H1 (cell line): ENCODE results near the gene CXCL12. TPM values are rescaled to one million over a fixed set of nuclear protein-coding genes. Genes with fewer than 3 reads are reported as not detected.
A peak's percentile ranks its signal among the peaks of the same experiment; 100 is the strongest.

Experiments used
- CTCF ChIA-PET: fragments of 300-600 bp; sonication (Branson Sonifier 250); formaldehyde crosslinking; loops from one replicate; lab custom pipeline; 2021; ENCODE audit not compliant: partially characterized antibody; lab: Charles Lee
- POLR2A ChIA-PET: fragments of 300-600 bp; sonication (Branson Sonifier 250); formaldehyde crosslinking; loops from one replicate; lab custom pipeline; 2021; ENCODE audit warnings: inconsistent platforms; ENCODE audit not compliant: partially characterized antibody; lab: Charles Lee
- DNase-seq, 2 experiments: peaks; one replicate each; pipeline versions ENCODE4 v3.0.0 to v3.0.0-alpha.2; 2010 to 2022; ENCODE audit warnings: low spot score in 2 of 2, low read depth in 1 of 2, mixed read lengths in 1 of 2
- FAIRE-seq: peaks from 2 replicates; lab custom pipeline; 2011; peaks lifted over from hg19 to GRCh38; lab: Jason Lieb, UNC
- H2AFZ ChIP-seq: 2 replicates; pipeline ENCODE4 v1.8.1; 2012; ENCODE audit warnings: low read length, inconsistent platforms
- H2AK5ac ChIP-seq: 2 replicates; pipeline ENCODE4 v1.6.1; 2013; ENCODE audit warnings: low read depth, low read length
- H2BK120ac ChIP-seq: replicated peaks from 2 replicates; pipeline ENCODE3; 2013; ENCODE audit warnings: low read depth, low read length, inconsistent platforms
- H2BK12ac ChIP-seq: 2 replicates; pipeline ENCODE4 v1.6.1; 2013; ENCODE audit warnings: low read depth, low read length
- H2BK15ac ChIP-seq: 2 replicates; pipeline ENCODE4 v1.6.1; 2013; ENCODE audit warnings: low read length
- H2BK20ac ChIP-seq: 2 replicates; pipeline ENCODE4 v1.6.1; 2013; ENCODE audit warnings: low read length
- H2BK5ac ChIP-seq: 2 replicates; pipeline ENCODE4 v1.6.1; 2013; ENCODE audit warnings: low read depth, low read length
- H3K14ac ChIP-seq: 2 replicates; pipeline ENCODE4 v1.6.1; 2013; ENCODE audit warnings: inconsistent platforms; ENCODE audit not compliant: insufficient read length
- H3K18ac ChIP-seq: 2 replicates; pipeline ENCODE4 v1.6.1; 2013; ENCODE audit warnings: low read length; ENCODE audit errors: extremely low read depth
- H3K23ac ChIP-seq: 2 replicates; pipeline ENCODE4 v1.6.1; 2013; ENCODE audit warnings: inconsistent platforms; ENCODE audit not compliant: insufficient read length
- H3K23me2 ChIP-seq: 2 replicates; pipeline ENCODE4 v1.6.1; 2013; ENCODE audit warnings: low read depth, low read length
- H3K27ac ChIP-seq: 2 replicates; pipeline ENCODE4 v1.6.1; 2011; ENCODE audit warnings: low read depth, low read length, inconsistent platforms
- H3K27me3 ChIP-seq, 4 experiments: replicated peaks in 1 of 4; 1 replicate in 1 of 4; 2 replicates in 3 of 4; pipeline versions ENCODE4 v1.6.1 to v1.8.1; 2011 to 2013; ENCODE audit warnings: low read length in 3 of 4, mild to moderate bottlenecking in 3 of 4, inconsistent platforms in 2 of 4, mixed read lengths in 2 of 4, moderate library complexity in 1 of 4; ENCODE audit not compliant: control insufficient read depth in 3 of 4, insufficient read depth in 3 of 4; ENCODE audit errors: extremely low read depth in 1 of 4
- H3K36me3 ChIP-seq, 4 experiments: 2 replicates each; pipeline versions ENCODE4 v1.6.1 to v1.8.1; 2011 to 2013; ENCODE audit warnings: mild to moderate bottlenecking in 4 of 4, low read length in 3 of 4, moderate library complexity in 2 of 4, control low read depth in 1 of 4, inconsistent platforms in 1 of 4; ENCODE audit not compliant: insufficient read depth in 4 of 4, control insufficient read depth in 2 of 4
- H3K4ac ChIP-seq: replicated peaks from 2 replicates; pipeline ENCODE3; 2013; ENCODE audit warnings: low read length, low read depth, mixed read lengths, inconsistent platforms; ENCODE audit not compliant: insufficient read length
- H3K4me1 ChIP-seq, 4 experiments: replicated peaks in 1 of 4; 1 replicate in 1 of 4; 2 replicates in 3 of 4; pipeline versions ENCODE4 v1.6.1 to v1.8.1; 2011 to 2013; ENCODE audit warnings: low read length in 3 of 4, inconsistent platforms in 2 of 4, mixed read lengths in 1 of 4; ENCODE audit not compliant: insufficient read depth in 4 of 4, control insufficient read depth in 3 of 4
- H3K4me2 ChIP-seq, 2 experiments: 2 replicates each; pipeline versions ENCODE4 v1.6.1 to v1.8.1; 2011 to 2013; ENCODE audit warnings: low read depth in 2 of 2, low read length in 2 of 2, control low read depth in 1 of 2, inconsistent platforms in 1 of 2, mild to moderate bottlenecking in 1 of 2; ENCODE audit not compliant: insufficient read depth in 1 of 2
- H3K4me3 ChIP-seq, 4 experiments: fragments of 200-600, 300-600 bp in 1 of 4; sonication (generic), shearing (Covaris generic), sonication (Bioruptor Twin) in 1 of 4; 2 replicates each; pipeline versions ENCODE4 v1.5.1 to v1.8.1; 2011 to 2016; ENCODE audit warnings: low read length in 4 of 4, low read depth in 3 of 4, control low read depth in 2 of 4, inconsistent platforms in 2 of 4, mild to moderate bottlenecking in 2 of 4, mixed read lengths in 1 of 4, moderate library complexity in 1 of 4; ENCODE audit not compliant: insufficient read depth in 2 of 4; ENCODE audit errors: extremely low read depth in 1 of 4
- H3K56ac ChIP-seq: replicated peaks from 2 replicates; pipeline ENCODE3; 2013; ENCODE audit warnings: low read depth, mild to moderate bottlenecking, mixed read lengths, low read length, inconsistent platforms; ENCODE audit not compliant: insufficient read length
- H3K79me1 ChIP-seq: 2 replicates; pipeline ENCODE4 v1.6.1; 2013; ENCODE audit warnings: low read depth, low read length, control low read depth
- H3K79me2 ChIP-seq, 2 experiments: 2 replicates each; pipeline versions ENCODE4 v1.6.1 to v1.8.1; 2012 to 2013; ENCODE audit warnings: low read length in 2 of 2, mild to moderate bottlenecking in 2 of 2, inconsistent platforms in 1 of 2; ENCODE audit not compliant: insufficient read depth in 2 of 2, control insufficient read depth in 1 of 2
- H3K9ac ChIP-seq, 4 experiments: replicated peaks in 1 of 4; 1 replicate in 1 of 4; 2 replicates in 3 of 4; pipeline versions ENCODE4 v1.6.1 to v1.8.1; 2011 to 2013; ENCODE audit warnings: low read depth in 3 of 4, low read length in 3 of 4, control low read depth in 2 of 4, mild to moderate bottlenecking in 2 of 4, moderate library complexity in 2 of 4, inconsistent platforms in 1 of 4; ENCODE audit errors: extremely low read depth in 1 of 4
- H3K9me3 ChIP-seq, 2 experiments: 2 replicates each; pipeline versions ENCODE4 v1.6.1 to v1.8.1; 2012 to 2013; ENCODE audit warnings: mild to moderate bottlenecking in 2 of 2, moderate library complexity in 2 of 2, control low read depth in 1 of 2, inconsistent platforms in 1 of 2, low read depth in 1 of 2, low read length in 1 of 2, mixed read lengths in 1 of 2; ENCODE audit not compliant: insufficient read depth in 2 of 2
- H4K20me1 ChIP-seq, 2 experiments: replicated peaks in 1 of 2; 2 replicates each; pipeline versions ENCODE3 to v1.8.1; 2011 to 2013; ENCODE audit warnings: inconsistent platforms in 2 of 2, low read length in 2 of 2, mild to moderate bottlenecking in 1 of 2; ENCODE audit not compliant: insufficient read depth in 2 of 2, control insufficient read depth in 1 of 2
- H4K5ac ChIP-seq: 2 replicates; pipeline ENCODE4 v1.6.1; 2013; ENCODE audit warnings: low read length, low read depth, mixed read lengths, inconsistent platforms; ENCODE audit not compliant: insufficient read length
- H4K8ac ChIP-seq: 2 replicates; pipeline ENCODE4 v1.8.0; 2013; ENCODE audit warnings: mild to moderate bottlenecking, moderate library complexity, low read length, inconsistent platforms; ENCODE audit not compliant: insufficient read depth; ENCODE audit errors: extremely low read depth
- H4K91ac ChIP-seq: replicated peaks from 2 replicates; pipeline ENCODE3; 2013; ENCODE audit warnings: low read length, mixed read lengths, inconsistent platforms; ENCODE audit not compliant: insufficient read length
- EGR1 ChIP-seq: IDR thresholded peaks from 2 replicates; pipeline ENCODE4 v1.6.1; 2011; ENCODE audit warnings: low read depth, low read length, borderline replicate concordance
- GABPA ChIP-seq: IDR thresholded peaks from 2 replicates; pipeline ENCODE4 v1.6.1; 2011; ENCODE audit warnings: mild to moderate bottlenecking, low read length, moderate library complexity, borderline replicate concordance; ENCODE audit not compliant: insufficient read depth
- JUN ChIP-seq: IDR thresholded peaks from 2 replicates; pipeline ENCODE4 v1.6.1; 2011; ENCODE audit warnings: low read depth, mild to moderate bottlenecking, improper control_type of control experiment, low read length
- RBBP5 ChIP-seq: IDR thresholded peaks from 2 replicates; pipeline ENCODE4 v1.7.1; 2012; ENCODE audit warnings: low read depth, mild to moderate bottlenecking, inconsistent platforms, low read length, moderate library complexity, borderline replicate concordance
- RNF2 ChIP-seq: fragments of 200-900, 300-1000 bp; sonication (generic); IDR thresholded peaks from 2 replicates; pipeline ENCODE4 v1.7.1; 2016; ENCODE audit warnings: borderline replicate concordance, low read depth, mild to moderate bottlenecking, antibody characterized with exemption, low read length; ENCODE audit not compliant: poor library complexity, severe bottlenecking; ENCODE audit errors: missing control alignments
- SIN3A ChIP-seq, 2 experiments: IDR thresholded peaks in 1 of 2; conservative IDR thresholded peaks in 1 of 2; 2 replicates each; pipeline ENCODE4 v1.6.1; 2011 to 2012; ENCODE audit warnings: low read length in 2 of 2, improper control_type of control experiment in 1 of 2, low read depth in 1 of 2, mild to moderate bottlenecking in 1 of 2
- SIX5 ChIP-seq: IDR thresholded peaks from 2 replicates; pipeline ENCODE4 v1.6.1; 2011; ENCODE audit warnings: mild to moderate bottlenecking, low read depth, low read length
- SUZ12 ChIP-seq: fragments of 200-600 bp; sonication (generic); IDR thresholded peaks from 2 replicates; pipeline ENCODE4 v1.6.1; 2012; ENCODE audit warnings: mild to moderate bottlenecking, inconsistent platforms, low read length, moderate library complexity, mixed read lengths
- YY1 ChIP-seq: IDR thresholded peaks from 2 replicates; pipeline ENCODE4 v1.6.1; 2011; ENCODE audit warnings: low read depth, mild to moderate bottlenecking, low read length
- WGBS, 2 experiments: shearing (Covaris generic) in 1 of 2; methylation state at CpG; one replicate each; pipeline versions ENCODE4 v1.1.6 to v1.1.7; 2013 to 2015; ENCODE audit warnings: low lambda C conversion rate in 2 of 2, mixed read lengths in 2 of 2, inconsistent platforms in 1 of 2, low coverage in 1 of 2, missing lambda C conversion rate in 1 of 2; ENCODE audit not compliant: insufficient replicate concordance in 2 of 2, insufficient coverage in 1 of 2, insufficient read length in 1 of 2; ENCODE audit errors: extremely low coverage in 1 of 2, missing lambda C conversion rate in 1 of 2; 5-methylcytosine and 5-hydroxymethylcytosine counted together
- polyA plus RNA-seq, 7 experiments: library from polyadenylated mRNA; depleted of rRNA in 3 of 7; stranded (reverse) in 5 of 7; unstranded in 2 of 7; fragments of >200 nt in 5 of 7; fragments of 200-250 nt in 2 of 7; gene quantifications; 1 replicate in 5 of 7; 2 replicates in 1 of 7; 4 replicates in 1 of 7; pipeline versions ENCODE4 v1.2.1 to v1.2.3, GENCODE V29; 2011 to 2013; ENCODE audit warnings: missing spikeins in 2 of 7, mixed read lengths in 2 of 7
- total RNA-seq: library from RNA; stranded (reverse); fragmentation: NEBNext Ultra II Directional; extraction: Animal tissue kit (Norgen Biotek cat#: 25700); gene quantifications from 2 replicates; pipeline ENCODE4 v1.2.1, GENCODE V29; 2021

CXCL12 gene
- total and polyA plus RNA-seq, 2 of the 8 experiments (the other 6 are each of a cell fraction or from before 2014, with no cell fraction given): 51.4 to 53.8 TPM

DNA sequence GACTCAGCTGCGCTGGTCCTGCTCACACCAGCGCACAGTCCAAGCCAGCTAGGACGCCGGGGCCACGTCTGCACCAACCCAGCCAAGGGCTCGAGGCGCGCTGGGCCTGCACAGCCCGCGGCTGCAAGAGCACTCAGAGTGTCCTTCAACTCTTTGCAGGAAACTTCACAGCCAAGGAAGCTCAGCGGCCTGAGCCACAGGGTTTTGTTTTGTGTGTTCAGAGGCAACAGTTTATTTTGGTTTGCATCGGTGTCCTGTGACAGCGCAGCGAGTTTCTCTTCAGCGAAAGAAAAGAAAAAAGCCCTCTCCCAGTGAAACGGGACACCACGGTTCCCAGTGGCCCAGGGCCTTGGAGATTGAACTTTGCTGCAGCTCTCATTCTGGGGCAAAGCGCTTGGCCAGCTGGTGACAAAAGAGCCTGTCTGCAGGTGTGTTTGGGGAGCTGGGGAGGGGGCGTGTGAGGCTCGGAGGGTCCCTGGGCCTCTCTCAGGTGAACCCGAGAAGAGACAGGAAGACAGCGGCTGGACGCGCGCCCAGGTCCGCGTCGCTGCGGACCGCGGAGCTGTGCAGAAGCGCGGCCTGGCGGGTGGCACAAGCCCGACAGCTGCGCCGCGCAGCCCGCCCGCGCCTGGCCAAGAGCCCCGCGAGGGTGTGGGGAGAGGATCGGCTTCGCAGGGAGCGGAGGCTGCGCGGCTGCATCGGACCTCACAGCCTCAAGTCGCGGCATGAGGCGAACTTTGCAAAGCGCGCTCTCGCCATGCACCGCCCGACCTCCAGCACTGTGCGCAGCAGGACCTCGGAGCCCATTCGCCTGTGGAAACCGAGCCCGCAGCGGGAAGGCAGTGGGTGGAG lies 922 bp downstream of the CXCL12 start:
- H4K8ac ChIP-seq: peak overlapping the region; percentile 83
- no peak overlapping the region for H2AFZ ChIP-seq
- 3% methylated on average over 45 of the region's 63 CpGs; no CpG with 5 or more reads in 1 of the 2 experiments for WGBS, 2 experiments
- no peak overlapping the region for H3K14ac ChIP-seq
- H3K4me2 ChIP-seq: peak overlapping the region; percentile 97 to 98
- H2BK120ac ChIP-seq: no peak overlapping the region
- H3K79me2 ChIP-seq: peaks cover 6 to 53% of the 10 kb centered on the region in 2 experiments; a peak in 2 of 4 replicates
- H4K5ac ChIP-seq: no peak overlapping the region
- peak overlapping the region in 3 of 4 experiments; percentile 20 to 60 (median 26); a peak in 5 of 7 replicates for H3K9ac ChIP-seq
- H3K56ac ChIP-seq: peak overlapping the region; percentile 34
- H3K27me3 ChIP-seq: peaks cover 2 to 33% (median 26%) of the 10 kb centered on the region in 4 experiments
- peak overlapping the region; percentile 64 to 83 (median 72) for H3K4me3 ChIP-seq
- DNase-seq (peak in 1 of 2 experiments; percentile 62), FAIRE-seq (no peak)
- peak overlapping the region; percentile 9 for H3K18ac ChIP-seq
- H3K9me3 ChIP-seq: no peaks in the 10 kb centered on the region; a peak in 1 of 4 replicates
- POLR2A ChIA-PET: interaction anchor here (0.7 to 6.5 kb wide), 9 partner anchors 9 to 735 kb away, joined by 3 to 60 read pairs (median 3); partner anchors contain the start of gene ZNF32
- CTCF ChIA-PET: interaction anchor here (0.9 to 3.1 kb wide), 11 partner anchors 9 to 481 kb away, joined by 3 to 11 read pairs (median 4); no protein-coding TSS in a partner anchor
- peaks cover 19 to 47% (median 28%) of the 10 kb centered on the region in 4 experiments for H3K4me1 ChIP-seq
- H2BK12ac ChIP-seq: peak overlapping the region; percentile 68; the same call in 1 of the 2 replicates
- peaks cover 0 to 17% (median 5%) of the 10 kb centered on the region in 4 experiments; a peak in 4 of 8 replicates for H3K36me3 ChIP-seq
- H4K91ac ChIP-seq: peak overlapping the region; percentile 62
- peak overlapping the region; percentile 54 for H3K4ac ChIP-seq
- no peak overlapping the region for H2BK20ac ChIP-seq
- H2BK15ac ChIP-seq: no peak overlapping the region; the same call in 1 of the 2 replicates
- H3K23me2 ChIP-seq: peaks cover 34% of the 10 kb centered on the region; the same call in 1 of the 2 replicates
- H3K23ac ChIP-seq: no peak overlapping the region
- no peak overlapping the region for H3K27ac ChIP-seq
- peak overlapping the region; percentile 90; the same call in 1 of the 2 replicates for H2AK5ac ChIP-seq
- H3K79me1 ChIP-seq: peaks cover 7% of the 10 kb centered on the region
- H2BK5ac ChIP-seq: peak overlapping the region; percentile 81; the same call in 1 of the 2 replicates
- peaks cover 0 to 13% of the 10 kb centered on the region in 2 experiments for H4K20me1 ChIP-seq
- TF ChIP-seq EGR1 (no peak), SIX5 (no peak), SIN3A (conservative IDR thresholded peaks at IDR 0.05 in 1 of 2, IDR thresholded peaks at IDR 0.05 in 1 of 2; ENCODE audit: low read depth in 1 of 2, low read length in 2 of 2) (0 out of 4 replicates have a peak, but pooled peaks of 1 of the 2 experiments have one; percentile 53), SUZ12 (peak; percentile 30; the same call in 1 of the 2 replicates), GABPA (no peak), JUN (no peak), RNF2 (peak; percentile 34), RBBP5 (0 out of 2 replicates have a peak, but pooled peaks have one; percentile 34), YY1 (no peak)
